ENCODE results near the gene AGAP2.

AGAP2 gene

DNA sequence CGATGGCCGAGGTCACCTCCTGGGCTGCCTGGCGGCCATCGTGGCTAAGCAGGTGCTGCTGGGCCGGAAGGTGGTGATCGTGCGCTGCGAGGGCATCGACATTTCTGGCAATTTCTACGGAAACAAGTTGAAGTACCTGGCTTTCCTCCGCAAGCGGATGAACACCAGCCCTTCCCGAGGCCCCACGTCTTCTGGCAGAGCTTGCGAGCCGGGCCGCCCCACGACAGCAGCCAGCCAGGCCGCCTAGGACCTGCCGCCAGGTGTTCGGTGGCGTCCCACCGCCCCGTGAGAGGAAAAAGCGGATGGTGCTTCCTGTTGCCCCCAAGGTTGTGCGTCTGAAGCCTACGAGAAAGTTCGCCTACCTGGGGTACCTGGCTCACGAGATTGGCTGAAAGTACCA lies 63.9 kb downstream of the AGAP2 start:
- no peak for DNase-seq (ENCODE audit: low spot score)
- Histone ChIP-seq H3K4me3 (no peak overlapping the region), H3K27ac (no peak overlapping the region)
- TF ChIP-seq, protein P1, sequence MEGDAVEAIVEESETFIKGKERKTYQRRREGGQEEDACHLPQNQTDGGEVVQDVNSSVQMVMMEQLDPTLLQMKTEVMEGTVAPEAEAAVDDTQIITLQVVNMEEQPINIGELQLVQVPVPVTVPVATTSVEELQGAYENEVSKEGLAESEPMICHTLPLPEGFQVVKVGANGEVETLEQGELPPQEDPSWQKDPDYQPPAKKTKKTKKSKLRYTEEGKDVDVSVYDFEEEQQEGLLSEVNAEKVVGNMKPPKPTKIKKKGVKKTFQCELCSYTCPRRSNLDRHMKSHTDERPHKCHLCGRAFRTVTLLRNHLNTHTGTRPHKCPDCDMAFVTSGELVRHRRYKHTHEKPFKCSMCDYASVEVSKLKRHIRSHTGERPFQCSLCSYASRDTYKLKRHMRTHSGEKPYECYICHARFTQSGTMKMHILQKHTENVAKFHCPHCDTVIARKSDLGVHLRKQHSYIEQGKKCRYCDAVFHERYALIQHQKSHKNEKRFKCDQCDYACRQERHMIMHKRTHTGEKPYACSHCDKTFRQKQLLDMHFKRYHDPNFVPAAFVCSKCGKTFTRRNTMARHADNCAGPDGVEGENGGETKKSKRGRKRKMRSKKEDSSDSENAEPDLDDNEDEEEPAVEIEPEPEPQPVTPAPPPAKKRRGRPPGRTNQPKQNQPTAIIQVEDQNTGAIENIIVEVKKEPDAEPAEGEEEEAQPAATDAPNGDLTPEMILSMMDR (IDR thresholded peaks at IDR 0.05) = no peak
